Measurements from ENCODE around the gene SLC10A7. TPM values are rescaled to one million over a fixed set of nuclear protein-coding genes. Genes with fewer than 3 reads are reported as not detected.

The SLC10A7 gene
- total and polyA plus RNA-seq, 2 experiments from 2014 or later: 8.3 to 21.2 TPM

GRCh38 chr4:146271466-146271865 is 250.3 kb downstream of the SLC10A7 start:
- Histone ChIP-seq H3K9me2 (replicated peaks; ENCODE audit: insufficient read depth) (no peaks in the 10 kb centered on the region), H3K4me1 (ENCODE audit: insufficient read depth) (no peaks in the 10 kb centered on the region), H3K4me2 (no peak overlapping the region), H3K27ac (no peak overlapping the region), H2AFZ (no peak overlapping the region), H4K20me1 (ENCODE audit: insufficient read depth, poor library complexity, severe bottlenecking) (no peaks in the 10 kb centered on the region), H3K79me2 (no peaks in the 10 kb centered on the region), H3K9me3 (ENCODE audit: low read depth) (no peaks in the 10 kb centered on the region), H3K36me3 (replicated peaks; ENCODE audit: insufficient read depth, low read depth) (no peaks in the 10 kb centered on the region), H3K27me3 (no peaks in the 10 kb centered on the region), H3K4me3 (no peak overlapping the region)
- WGBS (ENCODE audit: low lambda C conversion rate, missing lambda C conversion rate): 93% methylated on average over 3 of the region's 3 CpGs
- TF ChIP-seq EZH2 (IDR thresholded peaks at IDR 0.05; ENCODE audit: borderline replicate concordance) (no peak), CTCF (IDR thresholded peaks at IDR 0.05; ENCODE audit: poor library complexity) (no peak), EZH2phosphoT487 (IDR thresholded peaks at IDR 0.05; ENCODE audit: low read depth, severe bottlenecking, unreplicated experiment) (no peak)
- no peak for DNase-seq (ENCODE audit: low spot score)

- TF ChIP-seq EZH2 (IDR thresholded peaks at IDR 0.05; ENCODE audit: borderline replicate concordance) (no peak), EZH2phosphoT487 (IDR thresholded peaks at IDR 0.05; ENCODE audit: low read depth, severe bottlenecking, unreplicated experiment) (no peak), CTCF (IDR thresholded peaks at IDR 0.05; ENCODE audit: poor library complexity) (no peak)
- Histone ChIP-seq H3K27ac (no peak overlapping the region), H2AFZ (no peak overlapping the region), H3K9me3 (ENCODE audit: low read depth) (no peaks in the 10 kb centered on the region), H3K79me2 (no peaks in the 10 kb centered on the region), H3K36me3 (replicated peaks; ENCODE audit: insufficient read depth, low read depth) (no peaks in the 10 kb centered on the region), H3K27me3 (no peaks in the 10 kb centered on the region), H3K4me3 (no peak overlapping the region), H4K20me1 (ENCODE audit: insufficient read depth, poor library complexity, severe bottlenecking) (no peaks in the 10 kb centered on the region), H3K4me2 (no peak overlapping the region), H3K4me1 (ENCODE audit: insufficient read depth) (no peaks in the 10 kb centered on the region), H3K9me2 (replicated peaks; ENCODE audit: insufficient read depth) (no peaks in the 10 kb centered on the region)
- DNase-seq (ENCODE audit: low spot score): no peak
- WGBS (ENCODE audit: low lambda C conversion rate, missing lambda C conversion rate): 75% methylated on average over 2 of the region's 2 CpGs
Measured at GRCh38 chr4:146269228-146269653, 252.5 kb downstream of the SLC10A7 start.

- Histone ChIP-seq H3K79me2 (no peaks in the 10 kb centered on the region), H3K27ac (no peak overlapping the region), H3K9me3 (ENCODE audit: low read depth) (no peaks in the 10 kb centered on the region), H3K4me3 (no peak overlapping the region), H2AFZ (no peak overlapping the region), H3K4me1 (ENCODE audit: insufficient read depth) (no peaks in the 10 kb centered on the region), H3K27me3 (no peaks in the 10 kb centered on the region), H3K9me2 (replicated peaks; ENCODE audit: insufficient read depth) (no peaks in the 10 kb centered on the region), H3K4me2 (no peak overlapping the region), H3K36me3 (replicated peaks; ENCODE audit: insufficient read depth, low read depth) (no peaks in the 10 kb centered on the region), H4K20me1 (ENCODE audit: insufficient read depth, poor library complexity, severe bottlenecking) (no peaks in the 10 kb centered on the region)
- no peak for DNase-seq (ENCODE audit: low spot score)
- WGBS (ENCODE audit: low lambda C conversion rate, missing lambda C conversion rate): 87% methylated on average over 5 of the region's 5 CpGs
- TF ChIP-seq CTCF (IDR thresholded peaks at IDR 0.05; ENCODE audit: poor library complexity) (no peak), EZH2phosphoT487 (IDR thresholded peaks at IDR 0.05; ENCODE audit: low read depth, severe bottlenecking, unreplicated experiment) (no peak), EZH2 (IDR thresholded peaks at IDR 0.05; ENCODE audit: borderline replicate concordance) (no peak)
Measured at GRCh38 chr4:146267826-146268225, 253.9 kb downstream of the SLC10A7 start.
